Neuronal stem cell (in vitro differentiated cells): ENCODE results near the gene RNF121.
A peak's percentile ranks its signal among the peaks of the same experiment; 100 is the strongest.

Source experiments
- DNase-seq: peaks from one replicate; pipeline ENCODE4 v3.0.0-alpha.2; 2013; ENCODE audit warnings: low spot score
- H2AFZ ChIP-seq: one replicate; pipeline ENCODE4 v1.6.1; 2013; ENCODE audit warnings: mild to moderate bottlenecking, low read length, inconsistent platforms
- H2AK5ac ChIP-seq: 2 replicates; pipeline ENCODE4 v1.6.1; 2013; ENCODE audit warnings: low read depth, mild to moderate bottlenecking, inconsistent platforms, low read length, moderate library complexity, mixed read lengths
- H2BK120ac ChIP-seq: 2 replicates; pipeline ENCODE4 v1.6.1; 2013; ENCODE audit warnings: low read depth, mild to moderate bottlenecking, inconsistent platforms, low read length, moderate library complexity, mixed read lengths
- H2BK12ac ChIP-seq: one replicate; pipeline ENCODE4 v1.6.1; 2013; ENCODE audit warnings: low read length, inconsistent platforms
- H2BK15ac ChIP-seq: 2 replicates; pipeline ENCODE4 v1.6.1; 2013; ENCODE audit warnings: mild to moderate bottlenecking, low read length, inconsistent platforms, mixed read lengths
- H2BK5ac ChIP-seq: one replicate; pipeline ENCODE4 v1.6.1; 2013; ENCODE audit warnings: inconsistent platforms, mild to moderate bottlenecking, low read length, moderate library complexity
- H3K14ac ChIP-seq: one replicate; pipeline ENCODE4 v1.6.1; 2013; ENCODE audit warnings: low read length, inconsistent platforms
- H3K18ac ChIP-seq: 2 replicates; pipeline ENCODE4 v1.6.1; 2013; ENCODE audit warnings: low read length, inconsistent platforms
- H3K23ac ChIP-seq: 2 replicates; pipeline ENCODE4 v1.6.1; 2013; ENCODE audit warnings: low read depth, mild to moderate bottlenecking, mixed read lengths, low read length, inconsistent platforms; ENCODE audit not compliant: poor library complexity
- H3K27ac ChIP-seq: replicated peaks from 3 replicates; pipeline ENCODE4 v1.5.1; 2013; ENCODE audit warnings: low read length, inconsistent platforms
- H3K27me3 ChIP-seq, 3 experiments: 2 replicates each; pipeline ENCODE4 v1.6.1; 2013; ENCODE audit warnings: low read length in 3 of 3, mild to moderate bottlenecking in 2 of 3, inconsistent platforms in 1 of 3, low read depth in 1 of 3, mixed read lengths in 1 of 3, moderate library complexity in 1 of 3; ENCODE audit not compliant: control insufficient read depth in 3 of 3, insufficient read depth in 3 of 3
- H3K36me3 ChIP-seq, 2 donors: replicated peaks in 1 of 2; 2 replicates each; pipeline ENCODE4 v1.6.1; 2013; ENCODE audit warnings: low read length in 2 of 2; ENCODE audit not compliant: control insufficient read depth in 2 of 2, insufficient read depth in 2 of 2
- H3K4ac ChIP-seq: 2 replicates; pipeline ENCODE4 v1.6.1; 2013; ENCODE audit warnings: inconsistent platforms, mild to moderate bottlenecking, low read length, moderate library complexity
- H3K4me1 ChIP-seq, 2 donors: 1 replicate in 1 of 2; 2 replicates in 1 of 2; pipeline ENCODE4 v1.6.1; 2013; ENCODE audit warnings: low read length in 2 of 2, low read depth in 1 of 2; ENCODE audit not compliant: control insufficient read depth in 2 of 2, insufficient read depth in 1 of 2
- H3K4me2 ChIP-seq: one replicate; pipeline ENCODE4 v1.6.1; 2013; ENCODE audit warnings: mild to moderate bottlenecking, low read length, inconsistent platforms; ENCODE audit not compliant: insufficient read depth, poor library complexity, severe bottlenecking
- H3K4me3 ChIP-seq, 2 donors: 2 replicates each; pipeline ENCODE4 v1.5.1; 2013; ENCODE audit warnings: low read length in 2 of 2, mild to moderate bottlenecking in 2 of 2, inconsistent platforms in 1 of 2, moderate library complexity in 1 of 2
- H3K79me1 ChIP-seq: one replicate; pipeline ENCODE4 v1.6.1; 2013; ENCODE audit warnings: low read depth, mild to moderate bottlenecking, inconsistent platforms, low read length, moderate library complexity
- H3K9ac ChIP-seq: one replicate; pipeline ENCODE4 v1.6.1; 2013; ENCODE audit warnings: mild to moderate bottlenecking, low read depth, low read length, inconsistent platforms; ENCODE audit not compliant: poor library complexity
- H3K9me3 ChIP-seq, 2 donors: replicated peaks in 1 of 2; 2 replicates each; pipeline versions ENCODE3 to v1.6.1; 2013; ENCODE audit warnings: low read length in 2 of 2, mild to moderate bottlenecking in 2 of 2, inconsistent platforms in 1 of 2, low read depth in 1 of 2, mixed read lengths in 1 of 2, moderate library complexity in 1 of 2; ENCODE audit not compliant: control insufficient read depth in 2 of 2, insufficient read depth in 1 of 2
- H4K8ac ChIP-seq: one replicate; pipeline ENCODE4 v1.6.1; 2013; ENCODE audit warnings: low read depth, mild to moderate bottlenecking, inconsistent platforms, low read length, moderate library complexity
- H4K91ac ChIP-seq: one replicate; pipeline ENCODE4 v1.6.1; 2013; ENCODE audit warnings: low read length, low read depth, mild to moderate bottlenecking, inconsistent platforms; ENCODE audit not compliant: poor library complexity
- WGBS, 2 donors: extraction: QIAGEN DNeasy Blood & Tissue Kit; methylation state at CpG; one replicate each; pipeline ENCODE4 v1.1.7; 2013; ENCODE audit warnings: missing lambda C conversion rate in 2 of 2, mixed read lengths in 1 of 2; ENCODE audit not compliant: insufficient read length in 2 of 2, insufficient replicate concordance in 1 of 2; ENCODE audit errors: extremely low coverage in 2 of 2; 5-methylcytosine and 5-hydroxymethylcytosine counted together

RNF121 gene

GRCh38 chr11:72005347-72006260, 76.8 kb downstream of the RNF121 start:
- Histone ChIP-seq H2AFZ (no peak overlapping the region), H3K14ac (no peak overlapping the region), H3K18ac (no peak overlapping the region), H3K4me1 (peaks cover 0 to 3% of the 10 kb centered on the region in 2 donors), H2BK12ac (no peak overlapping the region), H3K23ac (peak overlapping the region; percentile 15), H3K4me3 (no peak overlapping the region), H2BK15ac (no peak overlapping the region), H2AK5ac (no peak overlapping the region), H2BK120ac (no peak overlapping the region), H3K9ac (no peak overlapping the region), H3K36me3 (peaks cover 85 to 99% of the 10 kb centered on the region in 2 donors), H3K4ac (no peak overlapping the region), H4K8ac (no peak overlapping the region), H3K79me1 (no peaks in the 10 kb centered on the region), H3K4me2 (no peak overlapping the region), H2BK5ac (no peak overlapping the region), H3K27ac (no peak overlapping the region), H4K91ac (no peak overlapping the region), H3K9me3 (no peaks in the 10 kb centered on the region), H3K27me3 (no peaks in the 10 kb centered on the region)
- no CpG with 5 or more reads among the region's 20 CpGs for WGBS, 2 donors
- no peak for DNase-seq

- H3K14ac ChIP-seq = no peak overlapping the region
- no peak overlapping the region for H2BK120ac ChIP-seq
- H3K9ac ChIP-seq = no peak overlapping the region
- H2AFZ ChIP-seq = no peak overlapping the region
- H3K4me2 ChIP-seq = no peak overlapping the region
- no peak overlapping the region for H2BK12ac ChIP-seq
- no peaks in the 10 kb centered on the region for H3K9me3 ChIP-seq
- H3K27ac ChIP-seq = no peak overlapping the region
- peak overlapping the region; percentile 96 for H3K23ac ChIP-seq
- H2AK5ac ChIP-seq = no peak overlapping the region
- peak overlapping the region; percentile 89 for H4K91ac ChIP-seq
- no peak overlapping the region for H2BK5ac ChIP-seq
- no peaks in the 10 kb centered on the region for H3K27me3 ChIP-seq
- WGBS, 2 donors = no CpG with 5 or more reads among the region's 8 CpGs
- H2BK15ac ChIP-seq = no peak overlapping the region
- DNase-seq = no peak
- H3K4me3 ChIP-seq = no peak overlapping the region
- H3K36me3 ChIP-seq = peaks cover 86 to 99% of the 10 kb centered on the region in 2 donors
- H3K79me1 ChIP-seq = no peaks in the 10 kb centered on the region
- H4K8ac ChIP-seq = peak overlapping the region; percentile 20
- H3K4ac ChIP-seq = no peak overlapping the region
- no peak overlapping the region for H3K18ac ChIP-seq
- peaks cover 0 to 2% of the 10 kb centered on the region in 2 donors for H3K4me1 ChIP-seq
Measured at GRCh38 chr11:72006309-72007088, 77.7 kb downstream of the RNF121 start.

GRCh38 chr11:72007089-72007476, 78.2 kb downstream of the RNF121 start:
- no peak overlapping the region for H2AFZ ChIP-seq
- no peak overlapping the region for H3K27ac ChIP-seq
- H3K79me1 ChIP-seq = peaks cover 2% of the 10 kb centered on the region
- H2BK5ac ChIP-seq = no peak overlapping the region
- no peak overlapping the region for H2BK12ac ChIP-seq
- H3K23ac ChIP-seq = peak overlapping the region; percentile 96
- WGBS, 2 donors = no CpG with 5 or more reads among the region's 15 CpGs
- H3K4me2 ChIP-seq = no peak overlapping the region
- H2BK15ac ChIP-seq = no peak overlapping the region
- no peak overlapping the region for H3K4ac ChIP-seq
- H3K9me3 ChIP-seq = no peaks in the 10 kb centered on the region
- no peak overlapping the region for H3K14ac ChIP-seq
- H2AK5ac ChIP-seq = no peak overlapping the region
- H3K27me3 ChIP-seq = no peaks in the 10 kb centered on the region
- no peak overlapping the region for H3K4me3 ChIP-seq
- H3K4me1 ChIP-seq = no peaks in the 10 kb centered on the region
- no peak for DNase-seq
- peaks cover 87 to 99% of the 10 kb centered on the region in 2 donors for H3K36me3 ChIP-seq
- peak overlapping the region; percentile 89 for H4K91ac ChIP-seq
- H2BK120ac ChIP-seq = no peak overlapping the region
- H4K8ac ChIP-seq = peak overlapping the region; percentile 20
- H3K18ac ChIP-seq = no peak overlapping the region
- H3K9ac ChIP-seq = no peak overlapping the region

GRCh38 chr11:72007587-72007986, 78.7 kb downstream of the RNF121 start:
- WGBS, 2 donors = no CpG with 5 or more reads among the region's 5 CpGs
- Histone ChIP-seq H2AFZ (no peak overlapping the region), H4K8ac (no peak overlapping the region), H2BK5ac (no peak overlapping the region), H3K27me3 (no peaks in the 10 kb centered on the region), H4K91ac (no peak overlapping the region), H3K36me3 (peaks cover 87 to 99% of the 10 kb centered on the region in 2 donors), H3K14ac (no peak overlapping the region), H3K4ac (no peak overlapping the region), H2BK15ac (no peak overlapping the region), H3K9me3 (no peaks in the 10 kb centered on the region), H2AK5ac (no peak overlapping the region), H3K27ac (no peak overlapping the region), H3K79me1 (peaks cover 5% of the 10 kb centered on the region), H3K18ac (no peak overlapping the region), H3K4me2 (no peak overlapping the region), H2BK12ac (no peak overlapping the region), H2BK120ac (no peak overlapping the region), H3K4me3 (no peak overlapping the region), H3K23ac (no peak overlapping the region), H3K9ac (no peak overlapping the region), H3K4me1 (no peaks in the 10 kb centered on the region)
- DNase-seq = no peak
